Prostate gland (tissue), 2 donors: ENCODE data around the gene RTN1.

Experiments
- CTCF ChIP-seq, 4 experiments: fragments of 200-600 bp in 2 of 4; fragments of 450-650 bp in 2 of 4; sonication (generic) in 2 of 4; IDR thresholded peaks; 1 replicate in 3 of 4; 2 replicates in 1 of 4; pipeline ENCODE4 v1.5.1; 2016 to 2019; ENCODE audit warnings: antibody characterized with exemption in 4 of 4, mild to moderate bottlenecking in 2 of 4, moderate library complexity in 2 of 4
- POLR2A ChIP-seq: fragments of 450-650 bp; IDR thresholded peaks from one replicate; pipeline ENCODE4 v1.6.1; 2016; ENCODE audit warnings: antibody characterized with exemption, mild to moderate bottlenecking
- POLR2AphosphoS5 ChIP-seq: sonication (generic); formaldehyde crosslinking; IDR thresholded peaks from one replicate; pipeline ENCODE4 v1.6.1; 2017; ENCODE audit warnings: antibody characterized with exemption

GRCh38 chr14:59830338-59830734 lies 40.2 kb downstream of the RTN1 start:
- TF ChIP-seq CTCF (IDR thresholded peaks at IDR 0.05) (no peak), POLR2AphosphoS5 (no peak), POLR2A (no peak)
